Measurements from ENCODE around the gene KLHDC1.

GRCh38 chr14:49766839-49767238, 73.9 kb downstream of the KLHDC1 start:
- no peak for TF ChIP-seq CTCF (IDR thresholded peaks at IDR 0.05)
- no peak for TF ChIP-seq EZH2 (IDR thresholded peaks at IDR 0.05)
